ENCODE measurements around the gene TET2. TPM values are rescaled to one million over a fixed set of nuclear protein-coding genes. Genes with fewer than 3 reads are reported as not detected.

TET2 gene
- total RNA-seq, 1 experiment from 2014 or later: 25.2 TPM

- H3K27me3 ChIP-seq: no peaks in the 10 kb centered on the region
- H3K9me3 ChIP-seq (replicated peaks): no peaks in the 10 kb centered on the region
- DNase-seq: no peak
- no peak overlapping the region for H3K4me3 ChIP-seq
- no peaks in the 10 kb centered on the region for H3K36me3 ChIP-seq
- no peaks in the 10 kb centered on the region for H3K4me1 ChIP-seq
- H3K27ac ChIP-seq: no peak overlapping the region
Measured at GRCh38 chr4:105129286-105130040, 17.2 kb upstream of the TET2 start.

- Histone ChIP-seq H3K4me3 (no peak overlapping the region), H3K27ac (no peak overlapping the region), H3K9me3 (replicated peaks) (no peaks in the 10 kb centered on the region), H3K4me1 (no peaks in the 10 kb centered on the region), H3K36me3 (no peaks in the 10 kb centered on the region), H3K27me3 (no peaks in the 10 kb centered on the region)
- no peak for DNase-seq
Measured at GRCh38 chr4:105130945-105131344, 15.7 kb upstream of the TET2 start.

- DNase-seq: no peak
- Histone ChIP-seq H3K4me3 (no peak overlapping the region), H3K36me3 (no peaks in the 10 kb centered on the region), H3K27me3 (no peaks in the 10 kb centered on the region), H3K9me3 (replicated peaks) (no peaks in the 10 kb centered on the region), H3K27ac (no peak overlapping the region), H3K4me1 (no peaks in the 10 kb centered on the region)
Measured at GRCh38 chr4:105133976-105134375, 12.7 kb upstream of the TET2 start.

- no peaks in the 10 kb centered on the region for H3K4me1 ChIP-seq
- no peaks in the 10 kb centered on the region for H3K27me3 ChIP-seq
- no peaks in the 10 kb centered on the region for H3K36me3 ChIP-seq
- no peak for DNase-seq
- H3K4me3 ChIP-seq: no peak overlapping the region
- H3K27ac ChIP-seq: no peak overlapping the region
- H3K9me3 ChIP-seq (replicated peaks): no peaks in the 10 kb centered on the region
Measured at GRCh38 chr4:105135785-105136184, 10.9 kb upstream of the TET2 start.

- no peaks in the 10 kb centered on the region; the same call in 1 of the 2 replicates for H3K4me1 ChIP-seq
- H3K36me3 ChIP-seq: no peaks in the 10 kb centered on the region
- no peak overlapping the region for H3K27ac ChIP-seq
- no peak overlapping the region for H3K4me3 ChIP-seq
- no peak for DNase-seq
- no peaks in the 10 kb centered on the region for H3K9me3 ChIP-seq (replicated peaks)
- H3K27me3 ChIP-seq: no peaks in the 10 kb centered on the region
Measured at GRCh38 chr4:105137121-105137875, 9.4 kb upstream of the TET2 start.

GRCh38 chr4:105139646-105140045, 7.0 kb upstream of the TET2 start:
- DNase-seq: no peak
- no peaks in the 10 kb centered on the region; the same call in 1 of the 2 replicates for H3K4me1 ChIP-seq
- H3K36me3 ChIP-seq: no peaks in the 10 kb centered on the region
- H3K4me3 ChIP-seq: no peak overlapping the region
- H3K9me3 ChIP-seq (replicated peaks): no peaks in the 10 kb centered on the region
- no peak overlapping the region for H3K27ac ChIP-seq
- no peaks in the 10 kb centered on the region for H3K27me3 ChIP-seq

GRCh38 chr4:105140684-105141490, 5.8 kb upstream of the TET2 start:
- Histone ChIP-seq H3K27me3 (no peaks in the 10 kb centered on the region), H3K27ac (no peak overlapping the region), H3K36me3 (no peaks in the 10 kb centered on the region), H3K9me3 (replicated peaks) (no peaks in the 10 kb centered on the region), H3K4me3 (no peak overlapping the region), H3K4me1 (no peaks in the 10 kb centered on the region; the same call in 1 of the 2 replicates)
- peak in 1 of 2 experiments; percentile 56 for DNase-seq

GRCh38 chr4:105145156-105145902, 1.3 kb upstream of the TET2 start:
- DNase-seq: no peak
- Histone ChIP-seq H3K4me1 (peaks cover 2% of the 10 kb centered on the region), H3K27me3 (no peaks in the 10 kb centered on the region), H3K4me3 (no peak overlapping the region), H3K9me3 (replicated peaks) (no peaks in the 10 kb centered on the region), H3K27ac (no peak overlapping the region), H3K36me3 (no peaks in the 10 kb centered on the region)

GRCh38 chr4:105145903-105146275, 787 bp upstream of the TET2 start:
- H3K27ac ChIP-seq: peak overlapping the region; percentile 90; the same call in 1 of the 2 replicates
- H3K36me3 ChIP-seq: no peaks in the 10 kb centered on the region
- H3K9me3 ChIP-seq (replicated peaks): no peaks in the 10 kb centered on the region
- H3K4me3 ChIP-seq: peak overlapping the region; percentile 86
- no peaks in the 10 kb centered on the region for H3K27me3 ChIP-seq
- no peak for DNase-seq
- peaks cover 2% of the 10 kb centered on the region for H3K4me1 ChIP-seq

GRCh38 chr4:105147016-105147552, 408 bp downstream of the TET2 start:
- H3K4me3 ChIP-seq: peak overlapping the region; percentile 86
- H3K36me3 ChIP-seq: no peaks in the 10 kb centered on the region
- peak overlapping the region; percentile 90 for H3K27ac ChIP-seq
- H3K4me1 ChIP-seq: peaks cover 2% of the 10 kb centered on the region; the same call in 1 of the 2 replicates
- no peak for DNase-seq
- H3K27me3 ChIP-seq: no peaks in the 10 kb centered on the region
- no peaks in the 10 kb centered on the region for H3K9me3 ChIP-seq (replicated peaks)

- peak; percentile 43 to 68 for DNase-seq
- H3K4me1 ChIP-seq: peaks cover 2% of the 10 kb centered on the region; the same call in 1 of the 2 replicates
- H3K27me3 ChIP-seq: no peaks in the 10 kb centered on the region
- H3K36me3 ChIP-seq: no peaks in the 10 kb centered on the region
- H3K4me3 ChIP-seq: peak overlapping the region; percentile 86
- H3K27ac ChIP-seq: peak overlapping the region; percentile 90
- no peaks in the 10 kb centered on the region for H3K9me3 ChIP-seq (replicated peaks)
Measured at GRCh38 chr4:105147553-105148161, 981 bp downstream of the TET2 start.

GRCh38 chr4:105148356-105148755, 1.7 kb downstream of the TET2 start:
- Histone ChIP-seq H3K36me3 (no peaks in the 10 kb centered on the region), H3K27me3 (no peaks in the 10 kb centered on the region), H3K27ac (peak overlapping the region; percentile 90; the same call in 1 of the 2 replicates), H3K4me3 (peak overlapping the region; percentile 86), H3K4me1 (peaks cover 2% of the 10 kb centered on the region; the same call in 1 of the 2 replicates), H3K9me3 (replicated peaks) (no peaks in the 10 kb centered on the region)
- DNase-seq: no peak

GRCh38 chr4:105148776-105149175, 2.1 kb downstream of the TET2 start:
- Histone ChIP-seq H3K27ac (no peak overlapping the region), H3K36me3 (no peaks in the 10 kb centered on the region), H3K9me3 (replicated peaks) (no peaks in the 10 kb centered on the region), H3K4me3 (peak overlapping the region; percentile 86), H3K27me3 (no peaks in the 10 kb centered on the region), H3K4me1 (peaks cover 2% of the 10 kb centered on the region; the same call in 1 of the 2 replicates)
- no peak for DNase-seq
